Fibroblast of lung (primary cell): ENCODE results near the gene BYSL. TPM values are rescaled to one million over a fixed set of nuclear protein-coding genes. Genes with fewer than 3 reads are reported as not detected.

Experiments
- DNase-seq, 2 donors: peaks; one replicate each; pipeline versions ENCODE4 v3.0.0 to v3.0.0-alpha.2; 2010; ENCODE audit warnings: low read depth in 2 of 2
- H2AFZ ChIP-seq: 2 replicates; pipeline ENCODE4 v1.5.1; 2012; ENCODE audit warnings: low read length, control low read depth, inconsistent platforms
- H3K27ac ChIP-seq: 2 replicates; pipeline ENCODE4 v1.5.1; 2011; ENCODE audit warnings: low read length, control low read depth; ENCODE audit not compliant: insufficient read depth
- H3K27me3 ChIP-seq: 2 replicates; pipeline ENCODE4 v1.5.1; 2011; ENCODE audit warnings: mild to moderate bottlenecking, low read length; ENCODE audit not compliant: control insufficient read depth, insufficient read depth
- H3K36me3 ChIP-seq: 2 replicates; pipeline ENCODE4 v1.5.1; 2011; ENCODE audit warnings: low read length; ENCODE audit not compliant: control insufficient read depth, insufficient read depth
- H3K4me1 ChIP-seq: 2 replicates; pipeline ENCODE4 v1.5.1; 2011; ENCODE audit warnings: low read length; ENCODE audit not compliant: control insufficient read depth, insufficient read depth; ENCODE audit errors: extremely low read depth
- H3K4me2 ChIP-seq: 2 replicates; pipeline ENCODE4 v1.5.1; 2011; ENCODE audit warnings: low read length, control low read depth; ENCODE audit not compliant: insufficient read depth; ENCODE audit errors: extremely low read depth
- H3K4me3 ChIP-seq, 4 experiments: fragments of 200-600 bp in 1 of 4; sonication (generic) in 1 of 4; replicated peaks in 1 of 4; 2 replicates each; pipeline ENCODE4 v1.5.1; 2011 to 2016; ENCODE audit warnings: low read length in 4 of 4, low read depth in 3 of 4, mild to moderate bottlenecking in 3 of 4, control low read depth in 2 of 4, inconsistent platforms in 1 of 4, mixed read lengths in 1 of 4; ENCODE audit not compliant: insufficient read depth in 1 of 4; ENCODE audit errors: control extremely low read depth in 1 of 4
- H3K79me2 ChIP-seq: 2 replicates; pipeline ENCODE4 v1.5.1; 2012; ENCODE audit warnings: mild to moderate bottlenecking, low read length, inconsistent platforms; ENCODE audit not compliant: control insufficient read depth, insufficient read depth
- H3K9ac ChIP-seq: 2 replicates; pipeline ENCODE4 v1.5.1; 2011; ENCODE audit warnings: mild to moderate bottlenecking, low read length, control low read depth; ENCODE audit not compliant: insufficient read depth
- H3K9me3 ChIP-seq: 2 replicates; pipeline ENCODE4 v1.5.1; 2012; ENCODE audit warnings: low read depth, low read length; ENCODE audit not compliant: control insufficient read depth, insufficient read depth
- H4K20me1 ChIP-seq: 2 replicates; pipeline ENCODE4 v1.5.1; 2011; ENCODE audit warnings: low read length; ENCODE audit not compliant: control insufficient read depth, insufficient read depth; ENCODE audit errors: extremely low read depth
- CTCF ChIP-seq, 2 donors: IDR thresholded peaks in 1 of 2; conservative IDR thresholded peaks in 1 of 2; 1 replicate in 1 of 2; 2 replicates in 1 of 2; pipeline ENCODE4 v1.5.1; 2011 to 2012; ENCODE audit warnings: low read length in 2 of 2, control low read depth in 1 of 2, inconsistent platforms in 1 of 2, low read depth in 1 of 2, mild to moderate bottlenecking in 1 of 2
- EZH2 ChIP-seq: IDR thresholded peaks from 2 replicates; pipeline ENCODE4 v1.5.1; 2012; ENCODE audit warnings: low read length, control low read depth, mild to moderate bottlenecking; ENCODE audit errors: missing control alignments
- polyA plus RNA-seq, 2 donors: library from polyadenylated mRNA; depleted of rRNA in 1 of 2; stranded (reverse) in 1 of 2; unstranded in 1 of 2; fragments of >200 nt; gene quantifications; 2 replicates each; pipeline ENCODE4 v1.2.1, GENCODE V29; 2011 to 2012; ENCODE audit warnings: missing spikeins in 1 of 2
- total RNA-seq: library from RNA; depleted of rRNA; stranded (reverse); fragments of >200 nt; gene quantifications from 2 replicates; pipeline ENCODE4 v1.2.1, GENCODE V29; 2014

BYSL gene
- total and polyA plus RNA-seq, 2 donors (not counting 1 experiment from before 2014, with no cell fraction given): 11.3 to 13.7 TPM

GRCh38 chr6:41937861-41938574 lies 16.7 kb downstream of the BYSL start:
- Histone ChIP-seq H3K27me3 (no peaks in the 10 kb centered on the region), H3K79me2 (peaks cover 41% of the 10 kb centered on the region), H2AFZ (no peak overlapping the region), H3K4me1 (peaks cover 16% of the 10 kb centered on the region), H3K9me3 (no peaks in the 10 kb centered on the region), H3K4me3 (no peak overlapping the region), H3K36me3 (peaks cover 18% of the 10 kb centered on the region), H3K9ac (no peak overlapping the region), H3K27ac (no peak overlapping the region), H3K4me2 (no peak overlapping the region), H4K20me1 (no peaks in the 10 kb centered on the region)
- peak in 1 of 2 donors; percentile 49 for DNase-seq
- no peak for TF ChIP-seq EZH2
- no peak for TF ChIP-seq CTCF (conservative IDR thresholded peaks at IDR 0.05 in 1 of 2, IDR thresholded peaks at IDR 0.05 in 1 of 2; ENCODE audit: low read depth in 1 of 2, low read length in 2 of 2)

- Histone ChIP-seq H3K4me2 (no peak overlapping the region), H4K20me1 (no peaks in the 10 kb centered on the region), H3K27me3 (no peaks in the 10 kb centered on the region), H2AFZ (no peak overlapping the region), H3K79me2 (peaks cover 41% of the 10 kb centered on the region), H3K4me3 (peak overlapping the region in 1 of 4 experiments; percentile 10), H3K4me1 (peaks cover 16% of the 10 kb centered on the region), H3K9ac (no peak overlapping the region), H3K27ac (no peak overlapping the region), H3K36me3 (peaks cover 18% of the 10 kb centered on the region), H3K9me3 (no peaks in the 10 kb centered on the region)
- DNase-seq: no peak
- TF ChIP-seq CTCF (conservative IDR thresholded peaks at IDR 0.05 in 1 of 2, IDR thresholded peaks at IDR 0.05 in 1 of 2; ENCODE audit: low read depth in 1 of 2, low read length in 2 of 2) (no peak), EZH2 (no peak)
Observed at GRCh38 chr6:41938590-41939175, 17.4 kb downstream of the BYSL start.

- H3K4me3 ChIP-seq: peak overlapping the region in 2 of 4 experiments; percentile 74 to 95
- peaks cover 15% of the 10 kb centered on the region for H3K36me3 ChIP-seq
- no peaks in the 10 kb centered on the region for H3K9me3 ChIP-seq
- peak overlapping the region; percentile 26 for H3K27ac ChIP-seq
- peaks cover 16% of the 10 kb centered on the region for H3K4me1 ChIP-seq
- TF ChIP-seq EZH2 (no peak), CTCF (conservative IDR thresholded peaks at IDR 0.05 in 1 of 2, IDR thresholded peaks at IDR 0.05 in 1 of 2; ENCODE audit: low read depth in 1 of 2, low read length in 2 of 2) (no peak)
- H3K27me3 ChIP-seq: no peaks in the 10 kb centered on the region
- no peak overlapping the region for H2AFZ ChIP-seq
- no peaks in the 10 kb centered on the region for H4K20me1 ChIP-seq
- H3K9ac ChIP-seq: no peak overlapping the region
- H3K79me2 ChIP-seq: peaks cover 41% of the 10 kb centered on the region
- H3K4me2 ChIP-seq: no peak overlapping the region
- peak; percentile 42 to 68 for DNase-seq
Observed at GRCh38 chr6:41939176-41939847, 18.0 kb downstream of the BYSL start.
